ENCODE measurements around the gene DSTYK.
A peak's percentile ranks its signal among the peaks of the same experiment; 100 is the strongest.

Gene DSTYK

DNA sequence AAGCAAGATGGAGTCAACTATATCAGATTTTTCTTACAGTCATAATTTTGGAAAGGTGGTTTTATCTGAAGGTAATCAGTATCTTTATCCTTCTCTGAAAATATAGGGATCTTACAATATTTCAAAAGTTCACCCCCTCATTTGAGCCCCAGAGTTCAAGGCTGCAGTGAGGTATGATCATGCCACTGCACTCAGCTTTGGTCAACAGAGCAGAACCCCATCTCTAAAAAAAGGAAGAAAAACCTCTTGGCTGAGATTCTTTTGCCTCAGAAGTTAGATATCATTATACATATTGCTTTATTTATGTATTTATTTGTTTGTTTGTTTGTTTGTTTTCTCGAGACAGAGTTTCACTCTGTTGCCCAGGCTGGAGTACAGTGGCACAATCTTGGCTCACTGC, 78.2 kb downstream of the DSTYK start:
- no peak overlapping the region for H3K4me3 ChIP-seq (replicated peaks; ENCODE audit: low read depth, low read length)
- TF ChIP-seq, protein P1, sequence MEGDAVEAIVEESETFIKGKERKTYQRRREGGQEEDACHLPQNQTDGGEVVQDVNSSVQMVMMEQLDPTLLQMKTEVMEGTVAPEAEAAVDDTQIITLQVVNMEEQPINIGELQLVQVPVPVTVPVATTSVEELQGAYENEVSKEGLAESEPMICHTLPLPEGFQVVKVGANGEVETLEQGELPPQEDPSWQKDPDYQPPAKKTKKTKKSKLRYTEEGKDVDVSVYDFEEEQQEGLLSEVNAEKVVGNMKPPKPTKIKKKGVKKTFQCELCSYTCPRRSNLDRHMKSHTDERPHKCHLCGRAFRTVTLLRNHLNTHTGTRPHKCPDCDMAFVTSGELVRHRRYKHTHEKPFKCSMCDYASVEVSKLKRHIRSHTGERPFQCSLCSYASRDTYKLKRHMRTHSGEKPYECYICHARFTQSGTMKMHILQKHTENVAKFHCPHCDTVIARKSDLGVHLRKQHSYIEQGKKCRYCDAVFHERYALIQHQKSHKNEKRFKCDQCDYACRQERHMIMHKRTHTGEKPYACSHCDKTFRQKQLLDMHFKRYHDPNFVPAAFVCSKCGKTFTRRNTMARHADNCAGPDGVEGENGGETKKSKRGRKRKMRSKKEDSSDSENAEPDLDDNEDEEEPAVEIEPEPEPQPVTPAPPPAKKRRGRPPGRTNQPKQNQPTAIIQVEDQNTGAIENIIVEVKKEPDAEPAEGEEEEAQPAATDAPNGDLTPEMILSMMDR (IDR thresholded peaks at IDR 0.05; ENCODE audit: low read depth, low read length, missing control alignments) = no peak
- DNase-seq (ENCODE audit: extremely low read depth, low read depth) = no peak

DNA sequence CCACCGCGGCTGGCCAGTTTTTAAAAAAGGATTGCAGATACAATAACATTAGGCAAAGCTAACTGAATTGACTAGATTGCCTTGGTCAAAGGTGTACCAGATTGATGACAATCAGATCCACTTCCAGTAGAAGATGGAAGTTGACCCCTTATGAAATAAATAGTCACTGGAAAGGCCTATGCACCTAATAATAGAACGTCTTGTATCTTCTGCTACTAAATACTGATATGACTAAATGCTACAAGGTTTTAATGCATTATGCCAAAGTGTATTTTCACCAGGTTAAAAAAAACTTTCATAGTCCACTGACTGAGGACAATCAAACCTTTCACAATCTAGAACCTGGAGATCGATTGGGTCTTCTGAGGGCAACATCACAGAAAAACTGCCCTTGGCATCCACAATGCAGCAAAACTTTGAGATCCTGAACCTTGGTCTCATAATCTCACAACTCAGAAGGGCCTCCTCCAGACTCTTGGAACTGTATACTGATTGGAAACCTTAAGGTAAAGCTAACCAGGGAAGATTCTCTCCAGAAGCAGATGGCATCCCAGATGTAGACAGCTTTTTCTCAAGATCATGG, 82.0 kb downstream of the DSTYK start:
- TF ChIP-seq, protein P1 (IDR thresholded peaks at IDR 0.05; ENCODE audit: low read depth, low read length, missing control alignments) = no peak
- DNase-seq (ENCODE audit: extremely low read depth, low read depth) = no peak
- no peak overlapping the region for H3K4me3 ChIP-seq (replicated peaks; ENCODE audit: low read depth, low read length)

DNA sequence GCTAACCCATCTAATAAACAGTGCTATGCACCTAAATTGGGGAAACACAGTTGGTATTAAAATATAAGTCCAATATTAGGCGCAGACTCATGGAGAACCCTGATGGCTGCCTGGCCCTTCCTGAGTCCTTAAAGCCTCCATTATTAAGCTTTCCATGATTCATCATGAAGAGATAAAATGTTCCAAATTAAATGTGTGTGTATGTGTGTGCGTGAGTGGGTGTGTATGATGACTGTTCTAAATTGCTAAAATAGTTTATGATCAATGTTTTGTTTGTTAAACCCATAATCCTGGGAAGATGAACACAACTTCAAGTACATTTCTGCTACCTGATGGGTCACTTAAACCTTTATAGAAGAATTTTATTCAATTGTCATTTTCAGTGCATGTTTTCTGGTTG, 83.5 kb downstream of the DSTYK start:
- TF ChIP-seq, protein P1 (IDR thresholded peaks at IDR 0.05; ENCODE audit: low read depth, low read length, missing control alignments) = no peak
- H3K4me3 ChIP-seq (replicated peaks; ENCODE audit: low read depth, low read length) = no peak overlapping the region
- DNase-seq (ENCODE audit: extremely low read depth, low read depth) = no peak

DNA sequence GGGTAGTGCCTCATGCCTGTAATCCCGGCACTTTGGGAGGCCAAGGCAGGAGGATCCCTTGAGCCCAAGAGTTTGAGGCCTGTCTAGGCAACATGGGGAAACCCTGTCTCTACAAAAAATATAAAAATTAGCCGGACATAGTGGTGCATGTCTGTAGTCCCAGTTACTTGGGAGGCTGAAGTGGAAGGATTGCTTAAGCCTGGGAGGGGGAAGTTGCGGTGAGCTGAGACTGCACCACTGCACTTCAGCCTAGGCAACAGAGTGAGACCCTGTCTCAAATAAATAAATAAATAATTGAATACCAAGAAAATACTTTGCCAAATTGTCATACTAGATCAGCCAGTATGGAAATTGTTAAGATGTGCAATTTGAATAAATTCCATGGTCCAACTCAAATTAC, 83.9 kb downstream of the DSTYK start:
- TF ChIP-seq, protein P1 (IDR thresholded peaks at IDR 0.05; ENCODE audit: low read depth, low read length, missing control alignments) = no peak
- DNase-seq (ENCODE audit: extremely low read depth, low read depth) = no peak

DNA sequence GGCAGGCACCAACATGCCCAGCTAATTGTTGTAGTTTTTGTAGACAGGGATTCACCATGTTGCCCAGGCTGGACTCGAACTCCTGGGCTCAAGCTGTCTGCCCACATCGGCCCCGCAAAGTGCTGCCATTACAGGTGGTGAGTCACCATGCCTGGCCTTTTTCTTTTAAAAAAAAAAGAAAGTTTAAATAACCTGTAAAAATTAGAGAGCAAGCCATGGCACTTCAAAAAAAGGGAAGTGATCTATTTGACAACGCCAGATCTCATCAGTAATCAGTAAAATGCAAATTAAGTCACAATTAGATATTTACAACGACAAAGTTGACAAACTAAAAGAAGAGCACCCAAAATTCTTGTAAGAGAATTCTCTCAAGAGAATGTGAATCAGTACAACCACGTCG, 86.8 kb downstream of the DSTYK start:
- TF ChIP-seq, protein P1 (IDR thresholded peaks at IDR 0.05; ENCODE audit: low read depth, low read length, missing control alignments) = no peak
- H3K4me3 ChIP-seq (replicated peaks; ENCODE audit: low read depth, low read length) = no peak overlapping the region
- DNase-seq (ENCODE audit: extremely low read depth, low read depth) = no peak

More for the DNA sequence above, 83.9 kb downstream of the DSTYK start:
- no peak overlapping the region for H3K4me3 ChIP-seq (replicated peaks; ENCODE audit: low read depth, low read length)

DNA sequence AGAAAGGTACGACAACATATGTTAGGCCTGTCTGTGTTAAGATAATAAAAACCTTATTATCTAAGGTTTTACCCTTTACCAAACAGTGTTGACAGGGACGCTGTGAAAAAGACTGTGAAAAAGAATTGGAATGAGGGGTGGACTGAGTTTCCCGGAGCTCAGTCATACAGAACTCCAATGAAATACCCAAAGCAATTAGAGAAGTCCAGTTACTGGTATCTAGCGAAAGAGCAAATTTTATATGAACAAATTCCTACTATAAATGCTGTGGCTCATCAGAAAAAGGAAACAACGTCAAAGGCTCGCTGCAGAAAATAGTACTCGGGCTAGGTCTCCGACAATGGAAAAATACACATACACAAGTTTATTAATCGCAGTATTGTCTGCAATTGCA, 89.0 kb downstream of the DSTYK start:
- no peak for DNase-seq (ENCODE audit: extremely low read depth, low read depth)
- TF ChIP-seq, protein P1 (IDR thresholded peaks at IDR 0.05; ENCODE audit: low read depth, low read length, missing control alignments) = no peak

More for the DNA sequence above, 89.0 kb downstream of the DSTYK start:
- H3K4me3 ChIP-seq (replicated peaks; ENCODE audit: low read depth, low read length) = peak overlapping the region; percentile 98

Data from HFF-Myc (cell line).